GM23248 (cell line): ENCODE data around the gene HSPB2. TPM values are rescaled to one million over a fixed set of nuclear protein-coding genes. Genes with fewer than 3 reads are reported as not detected.
"Not testable (repeated sequence)": the region's sequence is repeated elsewhere in the genome, so short reads cannot be mapped to it uniquely, and the experiment has no call there.

Source experiments
- DNase-seq: peaks from one replicate; pipeline ENCODE4 v3.0.0-alpha.2; 2015
- H2AFZ ChIP-seq: fragments of 200-600 bp; sonication (generic); 2 replicates; pipeline ENCODE4 v1.6.1; 2016; ENCODE audit warnings: antibody characterized with exemption
- H3F3A ChIP-seq: fragments of 200-600 bp; sonication (generic); 2 replicates; pipeline ENCODE4 v1.6.1; 2016; ENCODE audit warnings: mild to moderate bottlenecking, antibody characterized with exemption, mixed run types; ENCODE audit not compliant: insufficient read depth
- H3K27ac ChIP-seq: fragments of 200-600 bp; sonication (generic); 2 replicates; pipeline ENCODE4 v1.5.1; 2016; ENCODE audit warnings: mild to moderate bottlenecking
- H3K27me3 ChIP-seq: fragments of 200-600 bp; sonication (generic); replicated peaks from 2 replicates; pipeline ENCODE4 v1.6.1; 2016; ENCODE audit warnings: mild to moderate bottlenecking; ENCODE audit not compliant: insufficient read depth
- H3K36me3 ChIP-seq: fragments of 200-600 bp; sonication (generic); 2 replicates; pipeline ENCODE4 v1.6.1; 2016; ENCODE audit warnings: low read depth, mild to moderate bottlenecking
- H3K4me1 ChIP-seq: fragments of 200-600 bp; sonication (generic); 2 replicates; pipeline ENCODE4 v1.6.1; 2016; ENCODE audit warnings: mild to moderate bottlenecking; ENCODE audit not compliant: insufficient read depth
- H3K4me2 ChIP-seq: fragments of 200-600 bp; sonication (generic); one replicate; pipeline ENCODE4 v1.6.1; 2016; ENCODE audit warnings: mild to moderate bottlenecking; ENCODE audit not compliant: unreplicated experiment
- H3K4me3 ChIP-seq: fragments of 200-600 bp; sonication (generic); 2 replicates; pipeline ENCODE4 v1.5.1; 2016; ENCODE audit warnings: mild to moderate bottlenecking
- H3K79me2 ChIP-seq: fragments of 200-600 bp; sonication (generic); 2 replicates; pipeline ENCODE4 v1.6.1; 2016; ENCODE audit warnings: mild to moderate bottlenecking; ENCODE audit not compliant: insufficient read depth
- H3K9ac ChIP-seq: fragments of 200-600 bp; sonication (generic); 2 replicates; pipeline ENCODE4 v1.6.1; 2016; ENCODE audit warnings: mild to moderate bottlenecking
- H3K9me2 ChIP-seq: fragments of 200-600 bp; sonication (generic); 2 replicates; pipeline ENCODE4 v1.6.1; 2016; ENCODE audit warnings: mixed run types, mild to moderate bottlenecking, moderate library complexity; ENCODE audit not compliant: insufficient read depth
- H3K9me3 ChIP-seq: fragments of 200-600 bp; sonication (generic); one replicate; pipeline ENCODE4 v1.6.1; 2017; ENCODE audit warnings: low read depth
- H4K20me1 ChIP-seq: fragments of 200-600 bp; sonication (generic); 2 replicates; pipeline ENCODE4 v1.6.0; 2016; ENCODE audit not compliant: insufficient read depth
- EZH2 ChIP-seq: fragments of 200-600 bp; sonication (generic); IDR thresholded peaks from 2 replicates; pipeline ENCODE4 v1.6.1; 2018; ENCODE audit warnings: antibody characterized with exemption, mild to moderate bottlenecking; ENCODE audit not compliant: insufficient read depth, poor library complexity, severe bottlenecking
- EZH2phosphoT487 ChIP-seq: fragments of 200-600 bp; sonication (generic); IDR thresholded peaks from 2 replicates; pipeline ENCODE4 v1.6.1; 2018; ENCODE audit warnings: antibody characterized with exemption, moderate library complexity, mild to moderate bottlenecking, low read depth; ENCODE audit not compliant: insufficient read depth
- WGBS, 2 experiments: methylation state at CpG; one replicate each; pipeline ENCODE4 v1.1.6; 2015 to 2017; ENCODE audit warnings: low lambda C conversion rate in 2 of 2, low coverage in 1 of 2; ENCODE audit errors: missing lambda C conversion rate in 2 of 2; 5-methylcytosine and 5-hydroxymethylcytosine counted together
- in situ Hi-C: fragments of 300-500 bp; cut with MboI; formaldehyde crosslinking; loops from 2 replicates; pipeline ENCODE4 v1.15.0; 2020
- polyA plus RNA-seq: library from polyadenylated mRNA; unstranded; fragments of >200 nt; fragmentation: Nextera tagmentation; extraction: Ambion mirVana; gene quantifications from 2 replicates; pipeline ENCODE4 v1.2.1, GENCODE V29; 2016
- total RNA-seq: library from RNA; depleted of rRNA; stranded (reverse); fragments of >200 nt; shearing (Covaris generic); gene quantifications from 2 replicates; pipeline ENCODE4 v1.2.3, GENCODE V29; 2014

Gene HSPB2
- total and polyA plus RNA-seq, 2 experiments from 2014 or later: 1.2 to 8.4 TPM

DNA sequence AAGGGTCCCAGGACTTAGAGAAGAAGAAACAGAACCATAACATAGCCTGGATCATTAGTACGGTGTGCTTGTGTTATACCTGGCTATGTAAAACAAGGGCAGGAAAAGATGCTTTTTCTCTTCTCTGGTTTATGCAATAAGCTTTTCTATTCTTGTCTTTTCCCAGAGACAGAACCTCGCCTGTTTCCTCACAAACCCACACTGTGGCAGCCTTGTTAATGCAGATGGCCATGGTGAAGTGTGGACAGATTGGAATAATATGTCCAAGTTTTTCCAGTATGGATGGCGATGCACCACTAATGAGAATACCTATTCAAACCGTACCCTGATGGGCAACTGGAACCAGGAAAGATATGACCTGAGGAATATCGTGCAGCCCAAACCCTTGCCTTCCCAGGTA is 30.3 kb upstream of the HSPB2 start:
- no peak overlapping the region for H3K4me2 ChIP-seq
- H4K20me1 ChIP-seq: no peaks in the 10 kb centered on the region
- WGBS, 2 experiments: 94% methylated on average over 5 of the region's 5 CpGs
- H3K9me3 ChIP-seq: no peaks in the 10 kb centered on the region
- H3K79me2 ChIP-seq: no peaks in the 10 kb centered on the region
- in situ Hi-C loops: no loop called here
- peaks cover 11% of the 10 kb centered on the region; the same call in 1 of the 2 replicates for H3F3A ChIP-seq
- no peak overlapping the region for H3K4me3 ChIP-seq
- H3K9me2 ChIP-seq: no peaks in the 10 kb centered on the region
- no peak overlapping the region for H2AFZ ChIP-seq
- peaks cover 6% of the 10 kb centered on the region; the same call in 1 of the 2 replicates for H3K4me1 ChIP-seq
- TF ChIP-seq EZH2 (no peak), EZH2phosphoT487 (no peak)
- H3K27ac ChIP-seq: no peak overlapping the region
- H3K27me3 ChIP-seq: no peaks in the 10 kb centered on the region
- H3K36me3 ChIP-seq: no peaks in the 10 kb centered on the region
- no peak overlapping the region for H3K9ac ChIP-seq
- DNase-seq: no peak

DNA sequence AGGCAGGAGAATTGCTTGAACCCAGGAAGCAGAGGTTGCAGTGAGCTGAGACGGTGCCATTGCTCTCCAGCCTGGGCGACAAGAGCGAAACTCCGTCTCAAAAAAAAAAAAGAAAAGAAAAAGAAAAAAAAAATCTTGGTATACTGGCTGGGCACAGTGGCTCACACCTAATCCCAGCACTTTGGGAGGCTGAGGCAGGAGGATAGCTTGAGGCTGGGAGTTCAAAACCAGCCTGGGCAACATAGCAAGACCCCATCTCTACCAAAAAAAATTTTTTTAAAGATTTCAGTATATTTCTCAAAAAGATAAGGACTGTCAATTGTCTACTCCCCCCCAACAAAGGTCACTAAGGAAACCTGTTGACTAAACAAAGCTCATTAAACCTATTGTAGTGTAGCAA is 27.5 kb upstream of the HSPB2 start:
- H2AFZ ChIP-seq, H3K36me3 ChIP-seq, H3K27me3 ChIP-seq, H3K4me1 ChIP-seq, H3K4me3 ChIP-seq, H3K9me3 ChIP-seq, H3K27ac ChIP-seq, H3K9ac ChIP-seq, H4K20me1 ChIP-seq, DNase-seq, H3K4me2 ChIP-seq, H3F3A ChIP-seq, in situ Hi-C loops, H3K79me2 ChIP-seq, H3K9me2 ChIP-seq: not testable (repeated sequence)
- WGBS, 2 experiments: 85% methylated on average over 4 of the region's 4 CpGs; no CpG with 5 or more reads in 1 of the 2 experiments

DNA sequence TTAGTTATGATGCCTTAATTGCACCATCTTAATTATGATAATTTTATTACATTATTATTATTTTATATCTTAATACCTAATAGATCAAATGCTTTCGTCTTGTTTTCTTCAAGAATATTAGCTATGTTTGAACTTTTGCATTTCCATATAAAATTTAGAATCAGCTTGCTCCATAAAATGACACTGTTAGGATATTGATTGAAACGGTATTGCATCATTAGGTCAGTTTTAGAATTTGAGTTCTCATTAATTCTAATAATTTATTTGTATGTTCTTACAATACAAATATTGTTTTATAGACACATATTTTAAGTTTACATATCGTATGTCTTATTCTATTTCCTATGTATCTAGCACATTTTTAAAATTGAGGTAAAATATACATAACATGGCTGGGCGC is 26.5 kb upstream of the HSPB2 start:
- DNase-seq: no peak
- Histone ChIP-seq H3K9me3 (no peaks in the 10 kb centered on the region), H3K27ac (no peak overlapping the region), H3K27me3 (no peaks in the 10 kb centered on the region), H3F3A (no peaks in the 10 kb centered on the region), H3K4me1 (no peaks in the 10 kb centered on the region), H2AFZ (no peak overlapping the region), H3K36me3 (no peaks in the 10 kb centered on the region), H3K79me2 (no peaks in the 10 kb centered on the region), H3K4me2 (no peak overlapping the region), H3K9ac (no peak overlapping the region), H3K9me2 (no peaks in the 10 kb centered on the region), H4K20me1 (no peaks in the 10 kb centered on the region), H3K4me3 (no peak overlapping the region)
- 82 to 83% methylated on average over 4 of the region's 4 CpGs for WGBS, 2 experiments
- TF ChIP-seq EZH2 (no peak), EZH2phosphoT487 (no peak)
- in situ Hi-C loops: no loop called here

DNA sequence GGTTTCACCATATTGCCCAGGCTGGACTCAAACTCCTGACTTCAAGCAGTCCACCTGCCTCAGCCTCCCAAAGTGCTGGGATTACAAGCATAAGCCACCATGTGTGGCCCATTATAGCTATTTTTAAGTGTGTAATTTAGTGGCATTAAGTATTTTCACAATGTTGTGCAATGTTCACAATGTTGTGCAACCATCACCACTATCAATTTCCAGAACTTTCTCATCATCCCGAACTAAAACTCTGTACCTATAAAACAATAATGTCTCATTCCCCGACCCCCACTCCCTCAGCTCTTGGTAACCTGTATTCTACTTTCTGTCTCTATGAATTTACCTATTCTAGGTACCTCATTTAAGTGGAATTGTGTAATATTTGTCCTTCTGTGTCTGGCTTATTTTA is 25.7 kb upstream of the HSPB2 start:
- TF ChIP-seq EZH2 (no peak), EZH2phosphoT487 (no peak)
- WGBS, 2 experiments: 65 to 73% methylated on average over 2 of the region's 2 CpGs
- Histone ChIP-seq H3K9me2 (no peaks in the 10 kb centered on the region), H3K27me3 (no peaks in the 10 kb centered on the region), H3K4me2 (no peak overlapping the region), H3K36me3 (no peaks in the 10 kb centered on the region), H3K4me3 (no peak overlapping the region), H3K79me2 (no peaks in the 10 kb centered on the region), H3K4me1 (no peaks in the 10 kb centered on the region), H3K9ac (no peak overlapping the region), H3K9me3 (no peaks in the 10 kb centered on the region), H3F3A (no peaks in the 10 kb centered on the region), H2AFZ (no peak overlapping the region), H4K20me1 (no peaks in the 10 kb centered on the region), H3K27ac (no peak overlapping the region)
- in situ Hi-C loops: no loop called here
- no peak for DNase-seq

DNA sequence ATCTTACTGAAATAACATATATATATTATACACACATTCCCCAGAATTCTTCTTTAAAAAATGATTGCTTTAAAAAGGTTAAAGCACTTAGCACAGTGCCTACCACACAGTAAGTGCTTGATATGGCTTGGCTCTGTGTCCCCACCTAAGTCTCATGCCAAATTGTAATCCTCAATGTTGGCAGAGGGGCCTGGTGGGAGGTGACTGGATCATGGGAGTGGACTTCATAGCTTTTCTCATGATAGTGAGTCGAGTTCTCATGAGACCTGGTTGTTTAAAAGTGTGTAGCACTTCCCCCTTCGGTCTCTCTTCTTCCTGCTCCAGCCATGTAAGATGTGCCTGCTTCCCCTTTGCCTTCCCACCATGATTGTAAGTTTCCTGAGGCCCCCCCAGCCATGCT is 7.1 kb upstream of the HSPB2 start:
- Histone ChIP-seq H3K9me3 (no peaks in the 10 kb centered on the region), H3K9me2 (no peaks in the 10 kb centered on the region), H3K27me3 (no peaks in the 10 kb centered on the region), H3K27ac (no peak overlapping the region), H3K4me1 (peaks cover 5% of the 10 kb centered on the region), H3K4me3 (no peak overlapping the region), H3K36me3 (0 out of 2 replicates have a peak, but pooled peaks cover 6% of the 10 kb centered on the region), H3K79me2 (no peaks in the 10 kb centered on the region), H2AFZ (peak overlapping the region; percentile 24; the same call in 1 of the 2 replicates), H3K4me2 (no peak overlapping the region), H3F3A (peaks cover 33% of the 10 kb centered on the region), H4K20me1 (no peaks in the 10 kb centered on the region), H3K9ac (no peak overlapping the region)
- 44 to 47% methylated on average over 2 of the region's 2 CpGs for WGBS, 2 experiments
- in situ Hi-C loops: no loop called here
- TF ChIP-seq EZH2 (no peak), EZH2phosphoT487 (no peak)
- no peak for DNase-seq
